ENCODE measurements around the gene GINS1.
"Not testable (repeated sequence)": the region's sequence is repeated elsewhere in the genome, so short reads cannot be mapped to it uniquely, and the experiment has no call there.

The GINS1 gene

DNA sequence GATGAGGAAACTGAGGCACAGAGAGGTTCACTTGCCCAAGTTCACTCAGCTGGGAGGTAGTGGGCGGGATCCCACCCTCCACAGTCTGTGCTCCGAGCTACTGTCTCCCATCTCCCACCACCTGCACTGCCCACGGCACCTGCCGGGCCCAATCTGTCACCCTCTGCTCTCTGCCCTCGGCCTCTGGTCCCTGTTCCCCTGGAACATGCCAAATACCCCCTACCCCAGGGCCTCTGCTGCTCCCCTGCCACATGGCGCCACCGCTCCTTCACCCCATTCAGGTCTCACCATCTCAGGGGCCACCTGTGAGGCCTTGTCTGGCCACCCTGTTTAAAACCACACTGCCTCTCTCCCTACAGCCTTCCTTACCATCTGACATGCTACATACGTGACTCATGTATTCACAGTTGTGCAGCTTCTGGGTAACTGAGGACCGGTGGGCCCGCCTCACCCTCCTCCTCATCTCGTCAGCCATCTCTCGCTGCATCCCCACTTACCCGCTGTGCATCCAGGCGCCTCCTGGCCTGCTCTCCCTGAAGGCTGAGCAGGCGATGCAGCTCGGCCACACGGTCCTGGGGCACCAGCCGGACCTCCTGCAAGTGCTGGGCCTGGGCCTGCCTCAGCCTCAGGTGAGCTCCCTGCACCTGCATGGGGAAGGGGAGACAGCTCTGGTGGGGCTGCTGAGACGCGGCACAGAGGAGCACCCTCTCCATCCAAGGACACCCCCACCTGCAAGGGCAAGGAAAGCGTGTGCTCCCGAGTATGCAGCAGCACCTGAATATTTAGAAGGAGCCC lies 50.6 kb downstream of the GINS1 start:
- no peak for DNase-seq

DNA sequence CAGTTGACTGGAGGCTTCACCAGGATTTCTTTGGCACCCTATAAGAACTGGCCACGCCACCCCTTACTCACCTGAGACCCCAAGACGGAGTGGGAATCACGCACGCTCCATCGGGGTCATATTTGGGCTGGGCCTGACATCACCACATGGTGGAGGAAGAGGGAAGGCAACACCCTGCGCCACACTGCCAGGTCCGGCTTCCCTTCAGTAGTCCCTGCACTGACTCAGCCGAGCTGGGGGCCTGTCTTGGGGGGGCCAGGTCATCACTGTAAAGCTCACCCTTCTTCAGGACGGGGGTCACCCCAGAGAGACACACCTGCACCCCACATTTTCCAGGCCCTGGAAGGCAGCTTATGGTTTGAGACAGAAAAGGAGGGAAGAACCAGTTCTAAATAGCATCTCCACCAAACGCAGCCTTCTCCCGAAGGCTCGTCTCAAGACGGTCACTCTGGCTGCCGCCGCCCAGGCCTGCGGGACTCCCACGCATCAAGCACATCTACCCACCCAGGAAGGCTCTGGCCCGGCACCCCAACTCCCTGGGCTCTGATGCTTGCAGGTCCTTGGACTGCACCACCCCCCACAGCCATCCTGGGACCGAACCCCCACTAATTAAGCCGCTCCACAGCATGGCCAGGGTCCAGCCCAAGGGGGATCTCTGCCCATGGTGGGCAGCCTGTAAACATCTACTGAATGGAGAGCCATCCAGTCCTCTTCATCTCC lies 51.8 kb downstream of the GINS1 start:
- no peak for DNase-seq

DNA sequence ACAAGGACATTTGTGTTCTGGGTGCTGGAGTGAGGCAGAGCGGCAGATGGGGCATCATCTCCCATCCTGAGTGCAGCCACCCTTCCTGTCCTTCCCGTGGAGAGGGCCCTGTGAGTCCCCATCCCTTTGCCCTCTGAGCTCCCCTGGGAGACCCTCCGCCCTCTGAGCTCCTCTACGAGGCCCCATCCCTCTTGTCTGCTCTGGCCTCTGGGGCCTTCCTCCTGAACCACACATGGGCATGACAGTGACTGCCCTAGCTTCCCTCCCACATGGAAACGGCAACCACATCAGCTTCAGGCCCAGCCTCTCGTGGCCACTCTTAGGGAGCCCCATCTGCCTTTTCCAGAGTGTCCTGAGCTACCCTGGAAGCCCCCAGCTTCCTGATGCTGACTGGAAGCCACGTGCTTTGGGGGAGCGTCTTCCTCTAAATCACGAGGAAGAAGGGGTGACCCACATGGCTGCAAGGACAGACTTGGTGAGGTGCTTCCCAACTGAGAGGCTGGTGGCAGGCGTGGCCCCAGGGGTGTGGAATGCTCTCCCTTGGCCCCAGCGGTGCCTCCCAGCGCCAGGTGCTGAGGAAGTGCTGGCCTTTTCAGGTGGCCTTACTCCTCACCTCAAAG lies 52.6 kb downstream of the GINS1 start:
- DNase-seq = no peak

DNA sequence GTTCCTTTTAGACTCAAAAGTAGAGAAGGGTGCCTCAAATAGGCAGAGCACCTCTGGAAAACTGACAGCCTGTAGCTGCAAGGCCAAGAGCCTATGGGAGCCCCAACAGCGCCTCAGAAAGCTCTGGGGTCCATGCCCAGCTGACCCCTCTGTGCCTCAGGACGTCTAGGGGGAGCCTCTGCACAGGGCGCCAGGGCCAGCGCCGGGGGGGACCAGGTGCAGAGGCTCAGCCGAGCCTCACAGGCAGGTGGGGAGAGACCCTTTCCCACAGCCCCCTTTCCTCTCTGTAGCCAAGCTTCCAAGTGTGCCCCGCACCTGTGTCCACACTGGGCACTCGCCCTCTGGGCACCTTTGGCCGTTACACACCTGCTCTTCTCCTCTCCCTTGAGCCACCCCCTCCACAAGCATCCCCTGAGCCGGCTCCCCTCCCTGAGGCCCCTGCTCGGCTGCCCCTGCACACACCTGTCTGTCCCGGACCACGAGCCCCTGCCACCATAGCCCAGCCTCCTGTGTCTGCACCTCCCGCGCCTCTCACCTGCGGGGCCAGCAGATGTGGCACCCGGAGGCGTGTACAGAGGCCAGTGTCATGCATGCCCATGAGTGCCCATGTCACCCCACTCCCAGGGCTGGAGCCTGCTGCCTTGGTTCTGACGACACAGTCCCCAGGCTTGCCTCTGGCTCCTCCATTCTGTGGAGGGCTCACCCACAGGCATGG lies 53.2 kb downstream of the GINS1 start:
- no peak for DNase-seq

DNA sequence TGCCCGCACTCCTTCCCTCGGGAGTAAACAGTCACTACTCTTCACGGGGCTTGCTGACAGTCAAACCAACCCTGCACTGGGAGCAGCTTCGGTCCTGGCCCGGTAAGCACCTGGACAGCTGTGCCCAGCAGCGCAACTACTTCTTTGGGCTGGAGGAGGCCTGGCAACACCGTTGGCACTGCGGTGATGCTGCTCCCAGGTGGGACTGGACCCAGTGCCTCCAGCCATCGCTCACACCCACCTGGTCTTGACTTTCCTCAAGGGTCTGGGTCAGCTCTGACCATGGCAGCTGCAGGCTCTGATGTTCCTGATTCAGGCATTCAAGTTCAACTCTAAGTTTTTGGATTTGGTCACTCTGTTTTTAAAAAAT lies 53.8 kb downstream of the GINS1 start:
- no peak for DNase-seq

DNA sequence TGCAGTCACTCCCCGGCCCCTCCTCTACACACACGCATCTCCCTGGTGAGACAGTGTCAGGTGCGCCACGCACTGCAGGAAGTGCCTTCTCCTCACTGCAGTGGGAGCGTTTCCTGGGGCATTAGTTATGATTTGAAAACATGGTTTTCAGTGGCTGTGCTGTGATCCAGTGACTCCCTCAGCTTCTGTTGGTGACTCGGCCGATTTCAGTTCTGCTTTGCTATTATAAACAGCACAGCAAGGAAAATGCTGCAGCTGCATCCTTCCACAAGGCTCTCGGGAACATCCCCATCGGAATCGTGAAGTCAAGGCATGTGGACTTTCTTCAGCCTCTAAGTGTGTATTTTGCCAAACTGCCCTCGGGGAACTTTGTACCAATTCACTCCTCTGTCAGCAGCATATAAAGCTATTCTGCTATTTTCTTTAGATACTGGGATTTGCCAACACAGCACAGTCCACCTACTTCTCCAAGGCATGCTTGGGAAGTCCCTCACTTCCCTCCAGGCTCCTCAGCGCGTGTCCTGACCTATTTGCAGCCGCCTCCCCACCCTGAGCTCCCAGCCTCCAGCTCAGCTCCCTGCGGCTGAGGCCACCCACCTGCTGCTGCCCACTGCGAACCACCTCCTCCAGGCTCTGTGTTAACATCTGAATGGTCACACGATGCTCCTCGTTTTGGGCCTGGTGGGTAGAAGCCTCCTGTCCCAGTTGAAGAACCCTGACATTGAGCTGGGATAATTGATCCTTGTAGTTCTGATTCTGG lies 54.5 kb downstream of the GINS1 start:
- DNase-seq = no peak

DNA sequence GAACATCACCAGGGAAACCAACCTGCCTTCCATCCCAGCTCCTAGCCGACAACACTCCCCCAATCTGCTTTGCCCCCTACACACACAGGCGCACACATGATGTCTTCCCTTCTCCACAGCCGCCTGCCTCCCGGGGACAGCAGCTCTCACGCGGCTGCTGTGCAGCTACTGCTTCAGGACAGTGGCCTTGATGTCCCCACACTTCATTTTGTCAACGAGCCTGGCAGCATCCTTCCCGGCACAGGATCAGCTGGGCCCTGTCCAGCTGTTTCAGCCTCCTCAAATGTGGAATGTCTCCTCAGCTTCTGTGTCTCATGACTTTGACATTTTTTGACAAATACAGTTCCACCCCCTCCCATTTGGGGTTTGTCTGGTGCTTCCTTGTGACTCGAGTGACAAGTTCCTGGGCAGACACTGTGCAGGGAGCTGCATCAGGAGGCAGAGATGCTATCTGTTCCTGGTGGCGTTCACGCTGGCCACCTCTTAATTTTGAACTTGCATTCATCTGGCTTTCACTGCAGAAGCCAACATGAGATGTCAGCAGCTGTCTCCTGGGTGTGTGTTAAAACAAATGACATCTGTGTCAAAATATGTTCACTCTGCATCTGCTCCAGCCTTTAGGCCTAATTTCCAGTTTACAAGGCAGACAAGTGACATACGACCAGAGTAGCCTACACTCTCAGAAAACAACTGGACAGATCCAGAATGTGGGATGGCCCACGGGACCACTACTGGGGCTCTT lies 57.2 kb downstream of the GINS1 start:
- no peak for DNase-seq

DNA sequence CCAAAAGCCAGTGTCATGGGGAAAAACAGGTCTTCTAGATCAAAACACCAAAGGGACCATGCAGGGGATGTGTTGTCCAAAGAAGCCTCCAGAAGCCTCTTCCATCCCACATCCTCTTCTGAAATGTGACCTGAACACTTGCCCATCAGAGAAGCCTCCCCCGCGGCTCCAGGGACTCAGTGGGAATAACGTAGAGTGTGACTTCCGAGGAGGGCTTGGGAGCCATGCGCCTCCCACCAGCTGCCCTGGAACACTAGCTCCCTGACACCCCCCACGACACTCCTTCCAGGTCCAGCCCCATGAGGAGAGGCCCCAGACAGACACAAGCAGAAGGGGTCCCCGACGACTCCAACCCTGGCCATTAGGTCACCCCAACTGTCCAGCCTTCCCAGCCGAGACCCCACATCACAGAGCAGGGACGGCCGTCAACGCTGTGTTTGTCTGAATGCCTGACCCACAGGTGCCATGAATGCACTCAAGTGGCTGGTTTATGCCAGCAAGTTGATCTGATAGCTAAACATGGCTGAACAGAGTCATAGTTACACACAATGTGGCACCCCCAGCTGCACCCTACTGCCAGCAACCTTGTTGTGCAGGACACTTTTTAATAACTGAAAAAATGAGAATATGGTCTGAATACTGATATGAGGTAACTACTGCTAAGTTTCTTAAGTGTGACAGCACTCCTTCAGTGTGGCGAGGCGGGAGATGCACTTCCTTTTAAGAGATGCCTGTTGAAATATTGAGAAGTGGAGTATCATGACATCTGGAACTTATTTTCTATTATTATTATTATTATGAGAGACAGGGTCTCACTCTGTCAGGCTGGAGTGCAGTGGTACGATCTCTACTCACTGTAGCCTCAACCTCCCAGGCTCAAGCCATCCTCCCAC lies 58.0 kb downstream of the GINS1 start:
- DNase-seq = no peak

DNA sequence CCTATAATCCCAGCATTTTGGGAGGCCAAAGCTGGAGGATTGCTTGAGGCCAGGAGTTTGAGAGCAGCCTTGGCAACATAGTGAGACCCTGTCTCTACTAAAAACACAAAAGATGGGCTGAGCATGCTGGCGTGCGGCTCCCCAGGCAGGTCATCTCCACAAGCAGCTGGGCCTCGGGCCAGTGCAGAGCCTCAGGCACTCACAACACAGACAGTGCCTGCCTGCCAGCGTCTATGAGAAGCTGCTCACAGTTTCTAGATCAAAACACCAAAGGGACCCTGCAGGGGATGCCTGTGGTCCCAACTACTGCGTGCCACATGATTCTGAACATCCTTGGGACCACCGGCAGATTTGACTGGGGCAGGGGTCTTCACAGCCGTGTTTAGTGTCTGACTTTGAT lies 59.4 kb downstream of the GINS1 start:
- DNase-seq = no peak

DNA sequence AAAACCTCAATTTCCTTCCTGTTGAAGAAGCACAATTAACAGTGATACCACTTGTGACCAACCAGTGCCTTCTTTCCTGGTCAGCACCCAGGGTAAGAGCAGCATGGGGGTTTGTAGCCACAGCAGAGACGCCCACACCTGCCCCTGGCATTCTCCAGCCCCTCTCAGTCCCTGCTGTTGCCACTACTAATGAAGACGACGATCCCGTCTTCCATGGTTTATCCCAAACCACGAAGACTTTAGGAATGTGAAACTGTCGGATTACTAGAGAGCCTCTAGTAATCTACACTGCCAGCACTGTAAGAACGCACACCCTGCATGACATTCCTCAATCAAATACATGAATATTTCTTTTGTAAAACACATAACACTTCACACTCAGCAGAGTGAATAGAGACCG lies 60.0 kb downstream of the GINS1 start:
- no peak for DNase-seq

DNA sequence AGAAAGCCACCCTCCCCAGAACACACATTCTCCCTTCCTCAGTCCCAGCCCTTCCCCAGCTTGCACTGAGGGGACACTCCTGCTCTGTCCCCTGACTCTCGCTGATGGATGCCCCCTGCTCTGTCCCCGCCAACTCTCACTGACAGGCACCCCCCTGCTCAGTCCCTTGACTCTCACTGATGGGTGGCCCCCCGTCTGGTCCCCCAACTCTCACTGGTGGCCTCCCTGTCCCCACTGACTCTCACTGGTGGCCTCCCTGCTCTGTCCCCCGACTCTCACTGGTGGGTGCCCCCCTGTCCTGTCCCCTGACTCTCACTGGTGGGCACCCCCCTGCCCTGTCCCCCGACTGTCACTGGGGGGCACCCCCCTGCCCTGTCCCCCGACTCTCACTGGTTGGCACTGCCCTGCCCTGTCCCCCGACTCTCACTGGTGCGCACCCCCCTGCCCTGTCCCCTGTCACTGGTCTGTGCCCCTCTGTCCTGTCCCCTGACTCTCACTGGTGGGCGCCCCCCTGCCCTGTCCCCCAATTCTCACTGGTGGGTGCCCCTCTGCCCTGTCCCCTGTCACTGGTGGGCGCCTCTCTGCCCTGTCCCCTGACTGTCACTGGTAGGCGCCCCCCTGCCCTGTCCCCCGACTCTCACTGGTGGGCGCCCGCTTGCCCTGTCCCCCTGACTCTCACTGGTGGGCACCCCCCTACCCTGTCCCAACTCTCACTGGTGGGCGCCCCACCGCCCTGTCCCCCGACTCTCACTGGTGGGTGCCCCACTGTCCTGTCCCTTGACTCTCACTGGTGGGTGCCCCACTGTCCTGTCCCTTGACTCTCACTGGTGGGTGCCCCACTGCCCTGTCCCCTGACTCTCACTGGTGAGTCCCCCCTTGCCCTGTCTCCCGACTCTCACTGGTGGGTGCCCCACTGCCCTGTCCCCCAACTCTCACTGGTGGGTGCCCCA lies 60.9 kb downstream of the GINS1 start:
- no peak for DNase-seq

DNA sequence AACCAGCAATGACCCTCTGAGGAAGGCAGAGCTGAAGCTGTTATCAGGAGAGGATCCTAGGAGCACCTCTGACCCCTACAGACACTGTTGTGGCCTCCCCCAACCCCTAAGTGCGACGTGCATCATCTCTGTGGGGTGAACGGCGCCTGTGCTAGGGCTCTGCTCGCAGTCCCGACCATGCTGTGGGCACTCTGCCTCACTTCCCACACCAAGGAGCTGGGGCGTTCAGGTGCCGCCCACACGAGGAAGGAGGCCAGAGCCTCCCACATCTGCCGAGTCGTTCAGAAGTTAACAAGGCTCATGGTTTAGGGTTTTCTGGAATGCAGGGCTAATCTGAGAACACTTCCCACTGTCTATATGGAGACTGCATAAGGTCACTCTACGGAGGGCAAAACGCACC lies 62.1 kb downstream of the GINS1 start:
- DNase-seq = no peak

DNA sequence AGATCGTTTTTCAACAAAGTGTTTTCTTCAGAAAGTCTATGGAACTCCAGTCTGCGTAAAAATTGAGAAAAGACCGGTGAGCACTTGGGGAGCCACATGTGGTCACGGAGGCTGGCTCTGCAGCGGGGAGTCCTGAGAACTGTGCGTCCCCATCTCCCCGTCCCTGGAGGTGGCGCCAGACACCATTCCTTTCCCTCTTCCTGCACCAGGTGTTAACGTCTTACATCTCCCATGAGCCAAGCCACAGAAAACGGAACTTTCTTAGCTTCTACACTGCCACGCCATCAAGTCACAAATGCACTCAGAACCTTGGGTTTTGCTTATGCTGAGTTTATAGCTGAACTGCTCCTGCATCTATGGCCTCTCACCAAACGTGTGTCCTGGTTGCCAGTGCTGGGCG lies 62.6 kb downstream of the GINS1 start:
- DNase-seq = peak; percentile 36

DNA sequence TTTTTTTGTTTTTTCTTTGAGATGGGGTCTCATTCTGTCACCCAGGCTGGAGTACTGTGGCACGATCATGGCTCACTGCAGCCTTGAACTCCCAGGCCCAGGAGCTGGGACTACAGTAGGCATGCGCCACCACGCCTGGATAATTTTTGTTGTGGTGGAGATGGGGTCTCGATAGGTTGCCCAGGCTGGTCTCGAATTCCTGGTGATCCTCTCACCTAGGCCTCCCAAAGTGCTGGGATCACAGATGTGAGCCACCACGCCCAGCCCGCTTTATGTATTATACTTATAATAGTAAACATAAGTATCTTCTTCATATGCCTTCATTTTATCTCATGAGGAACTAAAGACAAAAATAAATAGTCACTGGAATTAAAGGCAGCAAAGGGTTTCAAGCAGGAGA lies 63.5 kb downstream of the GINS1 start:
- no peak for DNase-seq

DNA sequence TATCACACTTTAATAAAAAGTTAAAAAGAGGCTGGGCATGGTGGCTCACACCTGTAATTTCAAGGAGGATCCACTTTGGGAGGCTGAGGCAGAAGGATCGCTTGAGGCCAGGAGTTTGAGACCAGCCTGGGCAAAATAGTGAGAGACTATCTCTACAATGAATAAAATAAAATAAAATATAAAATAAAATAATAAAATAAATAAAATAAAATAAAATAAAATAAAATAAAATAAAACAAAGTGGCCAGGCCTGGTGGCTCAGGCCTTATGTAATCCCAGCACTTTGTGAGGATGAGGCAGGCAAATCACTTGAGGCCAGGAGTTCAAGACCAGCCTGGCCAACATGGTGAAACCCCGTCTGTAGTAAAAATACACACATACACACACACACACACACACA lies 65.8 kb downstream of the GINS1 start:
- DNase-seq = not testable (repeated sequence)

DNA sequence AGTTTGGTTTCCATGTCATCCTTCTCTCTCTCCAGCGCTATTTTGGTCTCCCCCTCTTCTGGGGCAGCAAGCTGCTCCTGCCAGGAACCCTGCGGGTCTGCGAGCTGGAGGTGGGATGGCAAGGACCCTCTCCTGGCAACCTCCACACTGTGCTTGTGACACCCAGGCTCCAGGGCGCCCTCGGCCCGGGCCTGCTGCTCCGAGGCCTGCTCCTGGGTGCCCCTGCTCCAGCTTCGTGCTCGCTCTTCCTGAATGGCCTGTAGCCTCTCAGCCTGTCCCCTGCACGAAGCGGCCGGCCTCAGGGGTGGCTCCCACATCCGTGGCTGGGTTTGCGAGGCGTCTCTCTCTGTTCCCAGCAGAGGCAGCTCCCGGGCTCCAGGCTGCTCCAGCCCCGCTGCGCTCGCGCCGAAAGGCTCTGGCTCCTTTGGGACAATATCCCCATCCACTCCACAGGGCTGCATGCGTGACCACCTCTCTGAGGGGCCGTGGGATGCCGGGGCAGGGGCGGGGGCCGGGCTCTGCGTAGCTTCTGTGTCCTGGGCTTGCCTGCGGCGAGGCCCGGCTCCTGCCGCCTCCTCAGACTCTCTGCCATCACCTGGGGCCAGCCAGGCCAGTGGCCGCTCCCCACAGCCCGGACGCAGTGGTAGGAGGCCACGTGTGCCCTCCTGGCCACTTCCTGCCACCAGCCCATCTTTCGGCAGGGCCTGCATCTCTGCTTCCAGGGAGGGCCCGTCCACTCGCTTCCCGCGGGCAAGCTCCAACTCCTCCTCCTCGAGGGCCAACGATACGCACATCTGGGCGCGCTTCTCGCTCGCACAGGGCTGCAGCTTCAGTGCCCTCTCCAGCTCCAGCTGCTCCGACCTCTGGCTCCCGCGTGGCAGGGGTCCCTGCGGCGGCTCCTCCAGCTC lies 68.9 kb downstream of the GINS1 start:
- no peak for DNase-seq

DNA sequence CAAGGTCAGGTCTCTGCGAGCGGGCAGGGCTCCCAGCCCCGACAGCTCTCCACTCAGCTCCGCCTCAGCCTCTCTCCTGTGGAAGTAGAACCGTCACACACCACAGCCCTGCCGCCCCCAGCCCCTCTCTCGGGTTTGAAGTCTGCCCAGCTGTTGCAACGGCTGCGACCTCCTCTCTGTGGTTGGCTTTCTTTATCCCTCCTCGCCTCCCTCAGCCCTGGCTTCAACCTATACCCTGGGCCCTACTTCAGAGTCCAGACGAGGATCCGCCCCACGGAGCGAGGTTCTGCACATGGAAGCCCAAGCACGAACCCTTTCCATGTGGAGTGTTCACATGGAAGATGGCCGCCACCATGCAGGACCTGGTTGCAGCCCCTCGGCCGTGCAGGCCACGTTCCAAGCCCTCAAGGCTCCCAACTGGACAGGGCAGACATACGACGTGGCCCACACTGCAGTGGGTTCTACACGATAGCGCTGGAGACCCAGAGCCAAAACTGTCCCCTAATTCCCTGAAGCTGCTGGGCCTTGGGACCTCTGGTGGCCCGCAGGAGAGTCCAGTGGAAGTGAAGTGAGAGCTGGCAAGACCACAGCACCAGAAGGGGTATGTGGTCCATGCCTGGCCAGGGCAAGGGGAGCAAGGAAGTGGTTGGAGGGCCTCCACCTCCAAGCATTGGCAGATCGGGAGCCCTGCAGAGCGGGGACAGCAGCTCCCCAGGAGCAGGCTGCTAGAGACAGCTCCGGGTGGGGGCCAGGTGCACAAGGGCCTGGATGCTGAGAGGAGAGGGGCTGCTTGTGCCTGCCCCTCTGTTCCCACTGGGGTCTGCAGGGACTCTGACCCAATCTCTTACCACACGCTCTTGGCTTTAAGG lies 69.8 kb downstream of the GINS1 start:
- DNase-seq = no peak

Measured in stimulated activated CD4-positive, alpha-beta T cell treated with anti-CD3 and anti-CD28 coated beads, Interleukin-4, amount 100 ng/mL, for 1 hour (primary cell).